ENCODE data around the gene TUBB4B.

- TF ChIP-seq CTCF (IDR thresholded peaks at IDR 0.05): no peak
- no peak for TF ChIP-seq POLR2AphosphoS5 (IDR thresholded peaks at IDR 0.05)
- no peak for TF ChIP-seq POLR2A (IDR thresholded peaks at IDR 0.05)
Measured at GRCh38 chr9:137264067-137264466, 23.0 kb downstream of the TUBB4B start.
